ENCODE data around the gene NCOR1. TPM values are rescaled to one million over a fixed set of nuclear protein-coding genes. Genes with fewer than 3 reads are reported as not detected.

NCOR1 gene
- total and polyA plus RNA-seq, 9 of the 15 experiments (the other 6 are each of a cell fraction or from before 2014, with no cell fraction given): 20.2 to 66.5 (median 50.9) TPM

GRCh38 chr17:15998031-15998562, 217.2 kb downstream of the NCOR1 start (continued):
- no peak for TF ChIP-seq PRDM10 (IDR thresholded peaks at IDR 0.05; ENCODE audit: partially characterized antibody)
- no peak for TF ChIP-seq TCF7 (IDR thresholded peaks at IDR 0.05; ENCODE audit: borderline replicate concordance)
- TF ChIP-seq KLF10 (CRISPR knock-in tag; IDR thresholded peaks at IDR 0.05): no peak
- TF ChIP-seq, protein P1, sequence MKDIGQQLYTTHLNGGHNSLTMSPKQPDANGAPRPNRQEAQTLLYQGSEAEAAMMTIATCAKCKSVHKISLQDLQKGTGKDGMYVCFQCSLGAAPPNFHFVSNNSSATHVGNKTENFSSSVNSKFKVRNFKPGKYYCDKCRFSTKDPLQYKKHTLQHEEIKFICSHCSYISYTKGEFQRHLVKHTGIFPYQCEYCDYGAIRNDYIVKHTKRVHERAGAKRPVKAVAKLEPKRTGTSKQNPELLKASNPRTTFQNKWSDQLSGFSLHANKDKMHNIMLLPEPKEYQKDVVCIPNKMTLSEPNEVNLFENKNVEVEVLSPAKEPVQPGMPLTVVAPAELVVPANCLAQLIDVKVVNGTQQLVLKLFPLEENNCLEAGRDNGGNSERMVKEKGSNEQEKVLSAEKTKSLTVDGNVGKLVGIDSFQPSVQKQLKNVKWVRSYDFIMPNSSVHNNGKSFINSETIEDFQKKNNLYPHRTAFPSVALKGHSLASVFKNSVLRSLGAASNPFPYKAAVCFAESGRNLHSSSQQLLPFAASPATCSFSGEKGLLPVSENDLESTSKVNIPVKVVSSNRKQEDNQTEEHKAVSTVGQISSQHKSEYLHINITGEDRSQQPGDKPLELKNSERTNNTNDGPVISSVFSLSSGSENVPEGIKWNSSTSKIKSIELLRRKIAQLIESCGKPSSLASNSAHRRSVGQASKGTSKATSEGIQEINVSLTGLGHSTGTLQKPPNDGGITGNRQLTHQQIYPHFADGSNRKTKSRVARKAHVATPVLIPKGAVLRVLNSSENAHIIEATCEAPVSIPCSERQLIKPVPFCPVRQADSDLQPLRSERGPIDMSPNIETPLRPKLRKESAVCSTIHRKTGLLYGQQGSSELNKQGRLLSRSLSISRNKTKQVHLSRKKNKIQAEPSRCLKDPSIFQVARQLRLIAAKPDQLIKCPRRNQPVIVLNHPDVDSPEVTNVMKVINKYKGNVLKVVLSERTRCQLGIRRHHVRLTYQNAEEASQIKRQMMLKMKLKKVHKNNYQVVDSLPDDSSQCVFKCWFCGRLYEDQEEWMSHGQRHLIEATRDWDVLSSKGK (CRISPR knock-in tag; IDR thresholded peaks at IDR 0.05): no peak
- TF ChIP-seq ZFP30 (CRISPR knock-in tag; IDR thresholded peaks at IDR 0.05; ENCODE audit: borderline replicate concordance): no peak
- no peak for TF ChIP-seq CCNT2 (IDR thresholded peaks at IDR 0.05; ENCODE audit: borderline replicate concordance, extremely low read depth, insufficient read length, low read depth, low read length)
- no peak for TF ChIP-seq PTRF (tag; IDR thresholded peaks at IDR 0.05)
- TF ChIP-seq U2AF2 (optimal IDR thresholded peaks at IDR 0.05; ENCODE audit: low read depth, low read length): no peak
- no peak for TF ChIP-seq ESRRB (CRISPR knock-in tag; IDR thresholded peaks at IDR 0.05; ENCODE audit: borderline replicate concordance)
- TF ChIP-seq HMGXB4 (CRISPR knock-in tag; IDR thresholded peaks at IDR 0.05): no peak
- TF ChIP-seq, protein P2, sequence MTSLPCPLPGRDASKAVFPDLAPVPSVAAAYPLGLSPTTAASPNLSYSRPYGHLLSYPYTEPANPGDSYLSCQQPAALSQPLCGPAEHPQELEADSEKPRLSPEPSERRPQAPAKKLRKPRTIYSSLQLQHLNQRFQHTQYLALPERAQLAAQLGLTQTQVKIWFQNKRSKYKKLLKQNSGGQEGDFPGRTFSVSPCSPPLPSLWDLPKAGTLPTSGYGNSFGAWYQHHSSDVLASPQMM (CRISPR knock-in tag; IDR thresholded peaks at IDR 0.05): no peak
